CD1c-positive myeloid dendritic cell (primary cell): ENCODE results near the gene EPN1.
"Not testable (repeated sequence)": the region's sequence is repeated elsewhere in the genome, so short reads cannot be mapped to it uniquely, and the experiment has no call there.

Experiments used
- DNase-seq: peaks from one replicate; pipeline ENCODE4 v3.0.0-alpha.2; 2016; ENCODE audit errors: extremely low spot score

EPN1 gene

DNA sequence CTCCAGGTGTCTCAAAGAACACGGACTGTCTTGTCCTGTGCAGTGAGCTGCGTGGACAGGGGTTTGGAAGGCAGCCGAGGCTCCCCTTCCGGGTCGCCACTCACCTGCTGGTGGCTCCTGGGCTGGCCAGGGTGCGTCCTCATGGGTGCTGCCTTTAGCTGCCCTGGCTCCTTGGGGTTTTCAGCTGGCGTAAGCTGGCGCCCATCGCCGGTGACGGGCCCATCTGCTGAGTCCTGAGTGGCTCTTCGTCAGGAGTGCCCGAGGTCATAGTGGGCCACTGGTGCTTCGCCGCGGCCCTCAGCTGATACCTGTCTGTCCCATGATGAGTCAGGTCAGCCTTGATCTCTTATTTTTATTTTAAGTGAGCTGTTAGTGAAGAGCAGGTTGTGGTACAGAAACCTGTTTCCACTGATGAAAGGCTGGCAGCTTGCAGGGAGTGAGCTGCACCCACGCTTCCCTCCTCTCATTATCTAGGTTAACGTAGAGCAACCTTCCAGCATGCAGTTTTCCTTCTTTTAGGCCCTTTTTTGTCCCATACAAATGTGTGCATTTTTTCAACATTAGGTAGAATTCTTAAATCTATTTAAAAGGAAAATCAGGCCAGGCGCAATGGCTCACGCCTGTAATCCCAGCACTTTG lies 18.4 kb downstream of the EPN1 start:
- DNase-seq: no peak

DNA sequence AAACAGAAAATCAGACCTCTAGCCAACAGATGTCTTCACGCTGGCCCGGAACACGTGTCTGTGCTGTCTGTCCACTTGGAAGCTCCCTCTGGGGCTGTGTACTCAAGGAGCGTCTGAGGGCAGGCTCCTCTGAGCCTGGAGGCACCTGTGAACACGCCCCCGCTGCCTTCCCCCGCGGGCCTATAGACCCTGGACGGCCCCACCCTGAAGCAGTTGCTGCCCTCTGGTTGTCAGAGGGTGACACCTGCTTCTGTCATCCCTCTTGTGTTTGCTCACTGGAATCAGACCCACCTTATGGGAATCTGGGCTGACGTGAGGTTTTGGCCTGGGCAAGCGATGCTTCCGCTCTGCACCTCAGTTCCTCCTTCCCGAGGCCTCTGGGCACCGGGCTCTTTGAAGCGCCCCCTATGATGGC lies 19.2 kb downstream of the EPN1 start:
- DNase-seq: no peak

DNA sequence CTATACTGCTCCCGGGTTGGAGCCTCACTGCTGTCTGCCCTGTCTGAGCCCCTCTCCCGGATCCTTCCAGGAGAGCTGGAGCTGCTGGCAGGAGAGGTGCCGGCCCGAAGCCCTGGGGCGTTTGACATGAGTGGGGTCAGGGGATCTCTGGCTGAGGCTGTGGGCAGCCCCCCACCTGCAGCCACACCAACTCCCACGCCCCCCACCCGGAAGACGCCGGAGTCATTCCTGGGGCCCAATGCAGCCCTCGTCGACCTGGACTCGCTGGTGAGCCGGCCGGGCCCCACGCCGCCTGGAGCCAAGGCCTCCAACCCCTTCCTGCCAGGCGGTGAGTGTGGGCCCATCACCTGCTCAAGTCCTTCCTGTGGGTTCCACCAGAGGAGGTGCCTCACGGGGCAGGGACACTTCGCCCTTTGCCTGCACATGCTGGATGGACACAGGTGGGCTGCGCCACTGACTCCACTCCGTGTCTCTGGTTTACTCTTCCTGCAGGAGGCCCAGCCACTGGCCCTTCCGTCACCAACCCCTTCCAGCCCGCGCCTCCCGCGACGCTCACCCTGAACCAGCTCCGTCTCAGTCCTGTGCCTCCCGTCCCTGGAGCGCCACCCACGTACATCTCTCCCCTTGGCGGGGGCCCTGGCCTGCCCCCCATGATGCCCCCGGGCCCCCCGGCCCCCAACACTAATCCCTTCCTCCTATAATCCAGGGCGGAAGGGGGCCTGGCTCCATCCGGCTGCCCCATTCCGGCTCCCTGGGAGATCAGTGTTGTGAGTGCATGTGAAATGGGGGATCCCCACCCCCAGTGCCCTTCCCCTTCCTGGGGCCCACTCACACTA lies 19.8 kb downstream of the EPN1 start:
- DNase-seq: no peak

DNA sequence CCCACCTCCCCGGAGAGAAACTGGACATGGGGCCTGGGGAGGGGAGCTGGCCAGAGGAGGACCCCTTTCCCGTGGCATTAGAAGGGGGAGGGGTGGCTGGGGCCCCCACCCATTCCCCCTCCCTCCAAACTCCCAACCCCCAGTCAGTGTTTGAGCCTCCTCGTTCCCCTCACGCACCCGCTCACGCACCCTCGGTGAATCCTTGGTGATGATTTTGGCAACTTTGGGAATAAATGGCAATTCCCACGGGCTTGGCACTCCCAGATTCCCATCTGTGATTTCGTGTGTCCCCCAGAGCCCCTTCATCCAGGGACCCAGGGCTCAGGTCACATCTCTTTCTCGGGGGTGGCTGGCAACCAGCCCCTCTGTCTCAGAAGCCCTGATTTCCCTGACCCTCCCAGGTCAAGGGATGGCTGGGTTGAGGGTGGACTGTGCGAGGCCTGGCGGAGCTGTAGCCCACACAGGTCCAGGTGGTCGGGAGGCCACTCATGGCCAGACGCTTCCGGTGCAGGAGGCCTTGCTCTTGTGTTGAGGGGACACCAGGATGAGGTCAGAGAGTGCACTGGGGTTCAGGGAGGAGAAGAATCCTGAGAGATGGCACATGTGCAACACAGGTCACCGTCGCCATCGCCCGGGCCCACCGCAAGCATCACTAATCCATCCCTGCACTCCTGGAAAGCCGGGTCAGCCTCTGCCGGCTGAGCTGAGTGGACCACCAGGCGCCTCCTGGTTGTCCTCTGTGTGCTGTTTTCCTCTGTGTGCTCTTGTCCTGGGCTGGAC lies 20.7 kb downstream of the EPN1 start:
- no peak for DNase-seq

DNA sequence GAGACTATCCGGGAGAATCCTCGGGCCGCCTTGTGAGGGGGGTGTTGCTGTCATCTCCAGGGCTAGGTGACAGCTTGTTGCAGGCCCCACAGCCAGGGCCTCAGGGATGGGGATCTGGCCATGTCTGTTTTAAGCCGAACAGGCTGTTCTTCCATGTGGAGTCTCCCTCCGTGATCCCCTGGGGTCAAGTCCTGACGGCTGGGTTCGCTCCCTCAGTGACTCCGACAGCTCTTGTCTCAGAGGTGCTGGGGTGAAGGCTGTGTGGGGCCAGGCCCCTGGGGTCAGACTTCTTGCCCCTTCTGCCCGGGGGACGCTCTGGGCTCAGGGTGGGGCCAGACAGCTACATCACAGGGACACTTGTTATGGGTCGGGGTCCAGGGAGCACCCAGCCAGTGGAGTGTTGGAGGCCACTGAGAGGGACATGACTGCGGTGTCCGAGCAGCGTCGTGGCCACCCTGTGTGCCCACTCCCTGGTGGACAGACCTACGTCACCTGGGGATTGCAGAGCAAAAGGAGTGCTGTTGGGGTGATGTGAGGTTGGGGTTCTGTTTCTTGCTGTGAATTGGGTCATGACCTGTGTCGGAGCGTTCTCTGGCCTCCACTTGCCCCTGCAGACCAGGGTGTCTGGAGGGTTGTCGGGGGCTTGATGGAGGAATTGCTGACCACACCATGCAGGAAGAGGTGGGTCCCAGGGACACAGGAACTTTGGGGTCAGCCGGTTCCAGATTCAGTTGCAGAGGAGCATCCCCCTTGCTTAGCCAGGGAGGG lies 21.5 kb downstream of the EPN1 start:
- no peak for DNase-seq

DNA sequence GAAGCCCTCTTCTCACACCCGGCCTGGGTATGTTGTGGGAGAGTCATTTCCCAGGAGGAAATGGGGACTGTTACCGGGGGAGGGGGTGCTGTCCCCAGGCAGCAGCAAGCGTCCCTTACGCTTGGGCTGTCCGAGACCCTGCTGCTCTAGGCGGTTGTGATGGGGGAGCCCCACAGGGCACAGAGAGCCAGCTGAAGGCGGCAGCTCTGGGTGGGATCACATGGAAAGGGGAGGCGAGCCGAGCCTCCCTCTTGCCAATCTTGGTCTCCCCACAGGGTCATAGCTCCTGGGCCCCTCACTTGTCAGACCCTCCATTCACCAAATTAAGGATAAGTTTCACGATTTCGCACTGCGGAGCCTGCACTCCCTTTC lies 22.0 kb downstream of the EPN1 start:
- DNase-seq: no peak

DNA sequence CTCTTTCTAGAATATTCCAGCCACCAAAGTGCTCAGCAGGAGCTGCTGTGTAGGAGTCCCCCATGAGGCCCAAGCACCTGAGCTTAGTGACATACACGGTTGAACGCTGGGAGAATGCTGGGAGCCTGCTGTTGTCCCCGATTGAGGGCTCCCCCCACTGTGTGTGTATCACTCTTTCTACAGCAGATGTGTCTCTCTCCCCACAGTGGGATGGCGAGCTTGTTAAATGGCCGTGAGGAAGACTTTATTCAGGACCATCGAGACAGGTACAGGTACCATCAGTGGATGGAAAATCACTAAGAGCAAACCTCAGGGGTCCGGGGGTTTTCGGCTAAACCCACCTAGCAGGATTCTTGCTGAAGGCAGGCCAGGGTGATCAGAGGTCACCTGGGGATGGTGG lies 22.7 kb downstream of the EPN1 start:
- no peak for DNase-seq

DNA sequence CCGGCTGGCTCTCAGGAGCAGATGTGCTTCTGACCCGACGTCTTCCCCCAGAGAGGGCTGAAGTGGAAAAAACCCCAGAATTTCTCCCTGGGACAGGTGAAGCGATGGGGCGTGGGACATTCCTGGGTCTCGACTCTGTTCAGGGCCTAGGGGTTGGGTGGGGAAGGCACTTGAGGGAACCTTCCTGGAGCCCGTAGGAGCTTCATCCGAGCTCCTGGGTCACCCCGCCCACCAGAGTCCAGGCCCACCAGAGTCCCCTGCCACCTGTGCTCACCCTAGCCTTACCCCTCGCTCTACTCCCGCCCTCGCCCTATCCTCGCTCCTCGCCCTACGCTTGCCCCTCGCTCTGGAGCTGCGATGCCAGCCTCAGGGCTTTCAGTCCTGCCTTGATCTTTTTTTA lies 23.2 kb downstream of the EPN1 start:
- no peak for DNase-seq

DNA sequence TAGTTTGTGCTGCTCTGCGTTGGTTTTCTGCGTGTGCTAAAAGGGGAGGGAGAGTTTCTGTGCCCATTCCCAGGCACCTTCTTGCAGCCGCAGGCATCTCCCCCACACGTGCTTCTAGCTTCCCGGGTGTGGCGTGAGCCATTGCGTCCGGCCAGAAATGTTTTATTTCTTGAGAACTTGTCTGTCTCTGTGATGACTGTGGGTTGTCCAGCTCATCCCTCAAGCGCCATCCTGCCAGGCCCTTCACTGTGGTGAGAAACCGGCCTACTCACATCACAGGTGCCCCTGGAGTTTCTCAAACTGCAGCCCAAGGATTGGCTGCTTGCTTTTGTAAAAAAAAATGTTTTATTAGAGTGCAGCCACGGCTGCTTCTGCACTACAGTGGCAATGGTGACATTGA lies 24.2 kb downstream of the EPN1 start:
- DNase-seq: no peak

DNA sequence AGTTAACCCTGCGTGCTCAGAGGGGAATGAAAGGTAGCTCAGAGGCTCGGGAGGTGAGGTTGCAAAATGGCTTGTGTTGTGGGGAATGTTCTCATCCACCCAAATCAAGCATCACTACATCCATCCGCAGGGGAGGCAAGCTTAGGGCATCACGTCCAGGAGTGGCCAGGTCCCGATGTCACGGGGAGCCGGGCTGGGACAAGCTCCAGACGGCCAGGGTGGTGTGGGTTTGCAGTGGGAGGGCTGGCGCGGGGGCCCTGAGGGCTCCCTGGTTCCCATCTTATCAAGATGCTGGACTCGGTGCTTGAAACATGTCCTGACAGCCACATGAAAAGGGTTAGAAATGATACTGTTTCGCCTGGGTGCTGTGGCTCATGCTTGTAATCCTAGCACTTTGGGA lies 25.8 kb downstream of the EPN1 start:
- no peak for DNase-seq

DNA sequence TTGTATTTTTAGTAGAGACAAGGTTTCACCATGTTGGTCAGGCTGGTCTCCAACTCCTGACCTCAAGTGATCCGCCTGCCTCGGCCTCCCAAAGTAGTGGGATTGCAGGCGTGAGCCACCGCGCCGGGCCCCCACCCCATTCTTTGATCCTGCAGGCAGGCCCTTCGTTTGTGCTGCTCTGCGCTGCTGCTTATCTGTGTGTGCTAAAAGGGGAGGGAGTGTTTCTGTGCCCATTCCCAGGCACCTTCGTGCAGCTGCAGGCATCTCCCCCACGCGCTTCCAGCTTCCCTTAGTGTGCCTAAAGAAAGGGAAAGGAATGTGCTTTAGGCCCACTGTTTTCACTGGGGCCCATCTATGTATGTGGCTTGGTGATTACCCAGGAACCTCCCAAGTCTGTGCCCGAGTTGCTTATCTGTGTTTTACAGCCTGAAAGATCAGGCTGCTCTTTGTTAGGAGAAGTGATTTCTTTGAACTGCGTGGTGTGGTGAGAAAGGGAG lies 27.2 kb downstream of the EPN1 start:
- no peak for DNase-seq

DNA sequence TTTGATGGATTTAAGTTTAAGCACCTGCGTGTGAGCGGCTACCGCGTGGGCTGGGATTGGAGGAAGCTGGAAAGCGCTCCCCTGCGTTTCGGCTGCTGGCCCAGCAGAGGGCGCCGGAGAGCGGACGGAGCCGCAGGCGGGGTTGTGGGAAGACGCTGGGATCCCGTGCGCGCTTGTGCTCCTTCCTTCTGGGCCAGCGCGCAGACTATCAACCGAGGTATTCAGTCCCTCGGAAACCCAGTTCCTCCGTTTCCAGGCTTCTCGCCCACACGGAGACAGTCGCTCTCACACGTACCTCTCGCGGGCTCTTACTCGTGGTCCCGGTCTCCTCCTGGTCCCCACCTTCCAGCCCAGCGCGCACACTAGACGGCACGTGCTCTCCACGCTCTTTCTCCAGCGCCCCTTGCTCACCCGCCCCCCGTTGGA lies 28.8 kb downstream of the EPN1 start:
- DNase-seq: peak; percentile 70

DNA sequence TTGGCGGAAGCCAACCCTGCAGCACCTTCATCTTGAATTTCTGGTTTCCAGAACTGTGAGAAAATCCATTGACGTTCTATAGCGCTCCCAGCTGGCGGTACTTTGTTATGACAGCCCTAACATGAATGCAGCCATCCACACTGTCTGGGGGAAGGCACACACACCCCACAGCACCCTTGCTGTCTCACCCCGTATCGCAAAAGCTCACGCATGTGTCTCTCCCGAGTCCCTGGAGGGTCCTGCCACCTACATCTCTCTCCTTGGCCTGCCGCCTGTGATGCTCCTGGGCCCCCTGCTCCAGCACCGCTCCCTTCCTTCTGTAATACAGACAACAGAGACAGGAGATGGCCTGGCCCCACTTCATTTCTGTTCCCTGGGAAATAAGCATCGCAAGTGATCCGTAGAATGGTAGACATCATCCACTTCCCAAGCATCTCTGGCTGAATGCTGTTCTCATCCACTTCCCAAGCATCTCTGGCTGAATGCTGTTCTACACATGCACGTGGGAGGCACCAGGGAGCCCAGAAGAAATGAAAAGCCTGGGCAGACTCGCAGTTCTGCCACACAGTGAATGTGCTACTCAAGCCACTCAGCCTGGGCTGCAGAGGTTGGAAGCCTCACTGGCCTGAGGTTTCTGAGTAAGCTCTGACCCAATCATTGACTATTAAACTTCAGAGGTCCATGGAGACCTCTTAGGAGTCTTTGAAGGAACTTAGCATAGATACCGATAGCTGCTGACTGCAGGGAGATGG lies 29.6 kb downstream of the EPN1 start:
- no peak for DNase-seq

DNA sequence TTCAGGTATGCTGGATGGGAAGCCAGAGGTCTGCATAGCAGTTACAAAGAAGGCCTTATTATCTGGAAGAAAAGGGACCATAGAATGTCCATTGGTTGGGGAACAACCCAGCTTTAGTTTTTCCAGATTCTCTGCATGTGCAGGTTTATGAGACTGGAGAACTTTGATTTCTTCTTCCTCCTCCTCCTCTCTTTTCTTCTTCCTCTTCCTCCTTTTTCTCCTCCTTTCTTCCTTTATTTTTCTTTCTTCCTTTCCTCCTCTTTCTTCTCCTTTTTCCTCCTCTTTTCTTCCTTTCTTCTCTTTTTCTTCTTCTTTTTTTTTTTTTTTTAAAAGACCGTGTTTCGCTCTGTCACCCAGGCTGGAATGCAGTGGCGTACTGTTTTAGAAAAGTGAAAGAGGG lies 30.9 kb downstream of the EPN1 start:
- no peak for DNase-seq

DNA sequence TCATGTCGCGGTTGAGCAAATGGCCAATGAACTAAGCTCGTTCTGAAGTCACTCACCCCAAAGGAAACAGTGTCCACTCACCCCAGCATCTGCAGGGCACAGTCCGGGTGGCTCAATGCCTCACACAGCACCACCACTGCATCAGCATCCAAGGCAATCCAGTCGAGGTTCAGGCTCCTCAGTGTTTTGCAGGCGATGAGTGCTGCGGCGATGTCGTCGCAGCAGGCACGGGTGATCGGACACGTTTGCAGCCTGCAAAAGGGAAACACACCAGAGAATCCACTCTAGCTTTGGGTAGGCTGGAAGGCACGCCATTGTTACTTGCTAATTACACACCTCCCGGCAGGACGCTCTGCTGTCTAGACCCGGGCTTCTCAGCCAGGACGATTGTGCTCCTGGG lies 36.7 kb downstream of the EPN1 start:
- DNase-seq: no peak

DNA sequence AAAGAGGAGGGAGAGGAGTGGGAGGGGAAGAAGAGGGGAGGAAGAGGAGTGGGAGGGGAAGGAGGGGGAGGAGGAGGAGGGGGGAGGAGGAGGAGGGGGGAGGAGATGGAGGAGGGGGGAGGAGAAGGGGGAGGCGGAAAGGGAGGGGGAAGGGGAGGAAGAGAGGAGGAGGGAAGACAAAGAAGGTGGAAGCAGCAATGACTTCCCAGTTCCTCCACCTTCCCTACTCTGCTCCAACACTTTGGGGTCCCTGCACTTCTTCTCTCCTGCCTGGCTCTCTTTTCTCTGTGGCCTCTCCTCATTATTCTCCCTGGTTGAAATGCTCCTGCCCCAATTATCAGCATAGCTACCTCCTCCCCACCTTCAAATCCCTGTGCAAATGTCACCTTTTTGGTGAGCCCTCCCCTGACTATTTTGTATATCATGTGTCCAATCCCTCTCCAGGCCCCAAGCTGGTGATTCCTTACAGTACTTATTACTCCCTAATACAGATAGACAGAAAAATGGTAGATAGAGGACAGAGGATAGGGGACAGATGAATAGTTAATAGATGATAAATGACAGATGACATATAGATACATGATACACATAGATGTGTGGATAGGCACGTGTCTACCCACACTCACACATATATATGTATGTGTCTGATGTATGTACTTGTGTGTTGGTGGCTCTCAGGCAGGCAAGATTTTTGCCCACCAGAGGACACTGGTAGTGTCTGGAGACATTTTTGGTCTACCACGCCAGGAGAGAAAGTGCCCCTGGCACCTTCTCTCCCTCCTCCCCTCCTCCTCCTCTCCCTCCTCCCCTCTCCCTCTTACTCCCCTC lies 38.0 kb downstream of the EPN1 start:
- no peak for DNase-seq

DNA sequence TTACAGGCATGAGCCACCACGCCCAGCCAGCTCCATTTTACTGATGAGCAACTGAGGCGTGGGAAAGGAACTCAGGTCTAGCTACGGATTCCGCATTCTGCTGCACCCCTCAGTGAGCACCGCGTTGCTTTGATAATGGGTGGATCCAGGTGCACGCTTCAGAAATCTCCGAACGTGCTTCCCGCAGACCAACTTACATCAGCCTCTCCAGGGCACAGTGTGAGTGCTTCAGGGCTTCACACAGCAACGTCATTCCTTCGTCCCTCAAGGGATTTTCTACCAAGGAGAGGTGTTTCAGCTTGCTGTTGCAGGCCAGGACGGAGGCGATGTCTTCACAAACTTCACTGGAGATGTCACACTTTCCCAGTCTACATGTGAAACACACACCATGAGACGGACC lies 41.5 kb downstream of the EPN1 start:
- no peak for DNase-seq

DNA sequence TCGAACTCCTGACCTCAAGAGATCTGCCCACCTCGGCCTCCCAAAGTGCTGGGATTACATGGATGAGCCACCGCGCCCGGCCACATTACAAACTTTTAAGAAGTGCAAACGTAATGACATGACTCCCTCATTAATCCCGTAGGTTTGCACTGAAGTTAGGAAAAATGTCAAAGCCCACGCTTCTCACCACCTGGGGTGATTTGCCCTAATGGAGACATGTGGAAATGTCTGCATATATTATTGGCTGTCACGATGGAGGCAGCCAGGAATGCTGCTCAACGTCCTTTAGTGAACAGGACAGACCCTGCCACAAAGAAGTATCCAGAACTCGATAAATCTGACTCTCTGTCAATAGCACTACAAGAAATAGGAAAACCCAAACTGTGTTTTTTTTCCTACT lies 42.2 kb downstream of the EPN1 start:
- no peak for DNase-seq

DNA sequence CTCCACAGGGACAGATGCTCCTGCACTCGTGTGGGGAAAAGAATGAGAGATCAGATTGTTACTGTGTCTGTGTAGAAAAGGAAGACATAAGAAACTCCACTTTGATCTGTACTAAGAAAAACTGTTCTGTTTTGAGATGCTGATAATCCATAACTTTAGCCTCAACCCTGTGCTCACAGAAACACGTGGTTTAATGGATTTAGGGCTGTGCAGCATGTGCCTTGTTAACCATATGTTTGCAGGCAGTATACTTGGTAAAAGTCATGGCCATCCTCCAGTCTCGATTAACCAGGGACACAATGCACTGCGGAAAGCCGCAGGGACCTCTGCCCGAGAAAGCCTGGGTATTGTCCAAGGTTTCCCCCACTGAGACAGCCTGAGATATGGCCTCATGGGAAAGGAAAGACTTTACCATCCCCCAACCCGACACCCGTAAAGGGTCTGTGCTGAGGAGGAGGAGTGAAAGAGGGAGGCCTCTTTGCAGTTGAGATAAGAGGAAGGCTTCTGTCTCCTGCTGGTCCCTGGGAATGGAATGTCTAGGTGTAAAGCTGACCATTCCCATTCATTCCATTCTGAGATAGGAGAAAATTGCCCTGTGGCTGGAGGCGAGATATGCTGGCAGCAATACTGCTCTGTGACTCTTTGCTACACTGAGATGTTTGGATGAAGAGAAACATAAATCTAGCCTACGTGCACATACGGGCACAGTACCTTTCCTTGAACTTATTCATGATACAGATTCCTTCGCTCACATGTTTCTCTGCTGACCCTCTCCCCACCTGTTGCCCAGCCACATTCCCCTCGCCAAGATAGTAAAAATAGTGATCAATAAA lies 43.1 kb downstream of the EPN1 start:
- DNase-seq: not testable (repeated sequence)
